ENCODE measurements around the gene TMEM52.
A peak's percentile ranks its signal among the peaks of the same experiment; 100 is the strongest.
"Not testable (repeated sequence)": the region's sequence is repeated elsewhere in the genome, so short reads cannot be mapped to it uniquely, and the experiment has no call there.

Gene TMEM52

DNA sequence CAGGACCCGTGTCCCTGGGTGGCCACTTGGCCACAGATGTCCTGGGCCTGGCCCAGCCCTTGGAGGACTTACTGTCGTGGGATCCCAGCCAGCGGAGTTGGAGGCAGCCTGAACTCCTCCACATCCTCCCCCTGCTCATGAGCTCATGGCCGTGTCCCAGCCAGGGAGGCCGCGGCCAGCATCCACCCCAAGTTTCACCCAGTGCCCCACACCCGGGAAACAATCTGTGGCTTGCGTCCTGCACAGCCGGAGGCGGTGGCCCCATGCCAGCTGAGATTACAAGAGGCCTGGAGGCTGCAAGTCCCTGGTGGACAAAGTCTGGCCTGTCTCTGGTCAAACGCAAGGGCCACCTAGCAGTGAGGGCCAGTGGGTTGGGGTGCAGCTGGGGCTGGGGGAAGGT lies 27.5 kb upstream of the TMEM52 start:
- DNase-seq (ENCODE audit: low read depth), result peak; percentile 3

GRCh38 chr1:1945782-1946393 lies 26.8 kb upstream of the TMEM52 start:
- no peak for DNase-seq (ENCODE audit: low read depth)

- peak; percentile 36 for DNase-seq (ENCODE audit: low read depth)
Measured at GRCh38 chr1:1943834-1944570, 24.9 kb upstream of the TMEM52 start.

DNA sequence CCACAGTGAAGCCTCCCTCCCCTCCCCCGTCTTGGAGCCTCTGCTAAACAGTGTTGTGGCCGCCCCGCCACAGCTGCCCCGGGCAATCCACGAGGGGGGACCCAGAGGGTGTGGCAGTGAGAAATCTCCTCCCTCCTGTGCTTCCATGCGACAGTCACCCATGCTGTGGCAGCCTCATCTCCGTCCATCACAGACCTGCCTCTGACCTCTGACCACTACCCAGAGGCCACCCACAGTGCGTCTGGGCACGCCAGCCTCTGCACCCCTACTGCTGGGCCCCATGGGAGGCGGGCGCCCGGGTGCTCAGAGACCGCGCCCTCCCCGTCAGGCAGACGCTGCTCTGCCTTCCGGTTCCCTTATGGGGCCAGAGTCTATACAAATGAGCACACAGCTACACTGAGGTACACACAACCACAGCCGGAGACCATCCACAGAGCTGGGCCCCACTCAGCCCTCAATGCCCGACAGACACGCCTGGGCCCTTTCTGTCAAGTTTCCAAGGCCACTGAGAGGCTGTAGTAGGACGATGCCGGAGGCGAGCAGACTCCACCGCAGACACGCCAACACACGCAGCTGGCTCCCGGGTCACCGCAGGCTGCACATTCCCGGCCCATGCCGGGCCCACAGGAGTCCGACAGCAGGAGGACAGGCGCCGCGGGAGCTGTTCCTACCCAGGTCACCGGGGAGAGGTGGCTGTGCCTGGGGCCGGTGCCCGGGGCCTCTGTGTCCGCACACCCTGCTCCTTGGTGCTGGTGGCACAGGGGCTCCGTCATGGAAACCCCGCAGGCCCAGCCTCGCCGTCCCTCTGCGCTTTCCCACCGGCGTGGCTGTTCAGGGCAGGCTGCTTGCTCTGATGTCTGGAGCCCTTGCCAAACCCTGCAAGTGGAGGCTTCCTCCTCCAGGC lies 23.9 kb upstream of the TMEM52 start:
- DNase-seq (ENCODE audit: low read depth), result no peak

DNA sequence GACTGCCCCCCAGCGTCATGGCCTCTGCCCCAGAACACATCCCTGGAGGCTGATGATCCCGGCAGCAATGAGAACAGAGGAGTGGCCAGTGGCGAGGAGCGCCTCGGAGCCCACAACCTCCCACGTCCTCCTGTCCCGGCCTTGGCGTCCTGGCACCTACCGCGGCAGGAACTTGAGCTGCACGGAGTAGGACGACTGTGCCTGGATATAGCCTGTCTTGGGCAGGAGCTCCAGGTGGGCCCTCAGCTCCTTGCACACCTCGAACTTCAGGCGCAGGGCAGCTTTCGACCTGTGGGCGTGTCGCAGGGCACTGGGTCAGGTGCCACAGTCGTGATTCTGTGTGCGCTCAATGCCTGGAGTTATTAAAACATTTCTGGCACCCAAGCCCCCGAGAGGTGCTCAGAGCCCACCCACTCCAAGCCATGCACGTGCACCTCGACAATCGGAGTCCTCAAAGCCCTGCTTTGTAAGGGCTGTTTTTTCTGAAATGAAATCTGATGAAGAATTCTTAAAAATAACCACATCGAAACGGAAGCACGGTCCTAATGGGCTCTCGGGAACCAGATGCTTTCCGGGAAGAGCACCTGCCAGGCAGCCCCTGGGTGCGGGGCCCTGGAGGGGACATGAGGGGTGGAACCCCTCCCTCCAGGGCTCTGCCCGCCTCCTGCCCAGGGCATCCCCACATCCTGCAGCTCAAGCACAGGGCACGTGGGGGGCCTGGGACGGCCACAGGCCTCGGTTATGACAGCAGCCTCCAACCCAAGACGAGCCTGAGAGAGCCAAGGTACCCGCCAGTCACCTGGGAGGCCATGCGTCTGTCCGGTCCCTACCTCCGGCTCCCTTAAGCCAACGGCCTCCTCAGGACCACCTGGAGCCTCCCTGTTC lies 23.0 kb upstream of the TMEM52 start:
- DNase-seq (ENCODE audit: low read depth), result no peak

GRCh38 chr1:1941211-1941841 lies 22.2 kb upstream of the TMEM52 start:
- DNase-seq (ENCODE audit: low read depth), result no peak

DNA sequence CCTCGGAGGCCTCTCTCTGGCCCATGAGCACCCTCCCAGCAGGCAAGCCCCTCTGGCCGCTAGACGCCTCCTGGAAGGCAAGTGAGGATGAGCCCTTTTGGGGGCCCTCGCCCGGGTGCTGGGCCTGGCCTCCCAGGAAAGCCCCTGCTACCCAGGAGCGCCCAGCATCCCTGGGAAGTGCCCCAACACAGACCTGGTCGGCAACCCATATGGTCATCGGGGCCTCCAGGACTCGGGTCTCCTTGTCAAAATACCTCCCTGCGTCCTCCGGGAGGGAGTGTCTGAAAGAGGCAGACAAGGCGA lies 21.0 kb upstream of the TMEM52 start:
- DNase-seq (ENCODE audit: low read depth), result no peak

GRCh38 chr1:1939296-1940122 lies 20.4 kb upstream of the TMEM52 start:
- DNase-seq (ENCODE audit: low read depth), result no peak

DNA sequence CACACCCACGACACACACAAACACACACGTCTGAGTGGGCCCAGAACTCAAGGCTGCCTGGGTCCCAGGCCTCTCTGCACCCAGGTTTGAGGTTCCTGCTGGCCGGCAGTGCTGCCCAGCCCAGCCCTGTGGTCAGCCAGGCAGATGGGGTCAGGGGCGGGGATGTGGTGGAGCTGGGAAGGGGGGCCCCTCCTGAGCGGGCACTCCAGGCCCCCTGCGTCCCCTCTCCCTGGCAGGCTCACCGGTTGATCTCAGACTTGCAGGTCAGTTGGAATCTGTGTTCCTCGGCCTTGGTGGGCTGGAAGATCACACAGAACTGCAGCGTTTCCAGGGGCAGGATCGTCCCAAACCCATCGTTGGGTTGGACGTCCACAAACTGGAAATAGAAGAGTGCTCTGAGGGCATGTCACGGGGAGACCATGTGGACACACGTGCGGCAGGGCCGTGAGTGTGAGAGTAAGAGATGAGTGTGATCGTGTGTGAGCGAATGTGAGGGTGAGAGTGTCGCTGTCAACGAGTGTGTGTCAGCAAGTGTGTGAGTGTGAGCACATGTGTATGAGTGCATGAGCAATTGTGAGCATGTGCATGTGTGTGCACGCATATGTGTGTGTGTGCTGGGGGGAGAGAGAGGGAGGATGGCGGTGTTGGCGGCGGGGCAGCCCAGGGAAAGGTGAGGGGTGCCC lies 19.7 kb upstream of the TMEM52 start:
- DNase-seq (ENCODE audit: low read depth), result no peak

DNA sequence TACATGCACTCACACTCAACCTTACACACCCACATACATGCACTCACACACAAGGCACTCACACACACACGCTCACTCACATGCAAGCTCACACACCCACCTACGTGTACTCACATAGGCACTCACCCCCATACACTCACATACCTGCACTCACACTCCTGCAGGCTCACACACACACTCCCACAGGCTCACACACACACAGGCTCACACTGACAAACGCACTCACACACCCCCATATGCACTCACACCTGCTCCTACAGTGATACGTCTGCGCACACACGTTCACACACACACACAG lies 19.1 kb upstream of the TMEM52 start:
- no peak for DNase-seq (ENCODE audit: low read depth)

DNA sequence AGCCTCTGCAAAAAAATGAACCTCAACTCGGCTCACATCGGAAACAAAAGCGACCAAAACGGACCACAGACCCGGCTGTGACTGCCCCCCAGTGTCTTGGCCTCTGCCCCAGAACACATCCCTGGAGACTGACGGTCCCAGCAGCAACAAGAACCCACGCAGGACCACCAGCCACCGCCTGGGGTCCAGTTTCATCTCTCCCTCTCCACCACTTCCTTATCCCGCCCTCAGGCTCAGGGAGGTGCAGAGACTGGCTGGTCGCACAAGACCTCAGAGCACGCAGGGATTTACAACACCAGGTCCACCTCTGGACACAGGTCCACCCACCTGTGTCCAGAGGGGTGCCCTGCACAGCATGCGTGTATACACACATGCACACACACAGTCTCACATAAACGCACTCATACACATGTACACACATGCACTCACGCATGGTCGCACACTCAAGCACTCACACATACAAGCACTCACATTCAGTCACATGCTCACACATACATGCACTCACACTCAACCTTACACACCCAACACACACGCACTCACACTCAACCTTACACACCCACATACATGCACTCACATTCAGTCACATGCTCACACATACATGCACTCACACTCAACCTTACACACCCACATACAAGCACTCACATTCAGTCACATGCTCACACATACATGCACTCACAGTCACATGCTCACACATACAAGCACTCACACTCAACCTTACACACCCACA lies 18.6 kb upstream of the TMEM52 start:
- no peak for DNase-seq (ENCODE audit: low read depth)

GRCh38 chr1:1937061-1937460 lies 18.0 kb upstream of the TMEM52 start:
- DNase-seq (ENCODE audit: low read depth), result no peak

GRCh38 chr1:1934848-1935247 lies 15.8 kb upstream of the TMEM52 start:
- not testable (repeated sequence) for DNase-seq (ENCODE audit: low read depth)

DNA sequence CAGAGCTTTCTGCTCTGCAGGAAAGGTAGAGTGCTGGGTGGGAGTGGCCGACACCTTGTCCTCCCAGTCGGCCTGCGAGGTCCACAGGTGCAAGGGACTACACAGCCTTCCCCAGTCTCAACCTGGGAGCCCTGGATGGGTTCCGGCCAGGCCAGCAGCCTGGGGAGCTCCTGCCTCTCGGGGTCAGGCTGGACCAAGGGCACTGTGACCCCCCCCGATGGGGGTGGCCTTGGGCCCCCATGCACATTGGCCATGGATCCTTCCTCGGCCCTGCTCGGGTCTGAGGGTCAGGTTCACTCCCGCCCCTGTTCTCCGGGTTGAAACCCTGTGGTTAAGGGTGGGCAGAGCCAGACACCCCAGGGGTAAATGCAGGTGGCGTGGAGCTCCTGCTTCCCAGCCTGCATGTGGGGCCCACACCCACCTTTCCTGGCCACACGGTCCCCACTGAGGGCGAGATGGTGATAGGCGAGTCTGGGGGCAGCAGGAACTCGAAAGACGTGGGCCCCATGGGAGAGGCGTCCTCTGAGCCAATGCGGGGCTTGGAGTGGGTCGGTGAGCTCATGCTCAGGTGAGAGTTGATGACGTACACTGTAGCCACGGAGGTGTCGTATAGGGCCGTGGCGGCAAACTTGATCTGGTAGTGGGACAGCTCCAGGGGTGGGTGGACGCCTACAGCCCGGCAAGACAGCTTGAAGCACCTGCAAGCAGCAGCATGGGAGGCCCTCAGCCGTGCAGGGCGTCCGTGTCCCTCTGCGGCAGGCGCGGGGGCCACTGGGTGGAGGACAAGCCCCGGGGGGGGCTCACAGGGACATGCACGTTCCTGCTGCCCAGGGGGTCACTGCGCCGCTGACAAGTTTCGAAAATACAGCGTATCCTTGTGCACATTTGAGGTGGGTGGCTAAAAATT lies 10.8 kb upstream of the TMEM52 start:
- DNase-seq (ENCODE audit: low read depth), result no peak

GRCh38 chr1:1929102-1929638 lies 10.1 kb upstream of the TMEM52 start:
- no peak for DNase-seq (ENCODE audit: low read depth)

DNA sequence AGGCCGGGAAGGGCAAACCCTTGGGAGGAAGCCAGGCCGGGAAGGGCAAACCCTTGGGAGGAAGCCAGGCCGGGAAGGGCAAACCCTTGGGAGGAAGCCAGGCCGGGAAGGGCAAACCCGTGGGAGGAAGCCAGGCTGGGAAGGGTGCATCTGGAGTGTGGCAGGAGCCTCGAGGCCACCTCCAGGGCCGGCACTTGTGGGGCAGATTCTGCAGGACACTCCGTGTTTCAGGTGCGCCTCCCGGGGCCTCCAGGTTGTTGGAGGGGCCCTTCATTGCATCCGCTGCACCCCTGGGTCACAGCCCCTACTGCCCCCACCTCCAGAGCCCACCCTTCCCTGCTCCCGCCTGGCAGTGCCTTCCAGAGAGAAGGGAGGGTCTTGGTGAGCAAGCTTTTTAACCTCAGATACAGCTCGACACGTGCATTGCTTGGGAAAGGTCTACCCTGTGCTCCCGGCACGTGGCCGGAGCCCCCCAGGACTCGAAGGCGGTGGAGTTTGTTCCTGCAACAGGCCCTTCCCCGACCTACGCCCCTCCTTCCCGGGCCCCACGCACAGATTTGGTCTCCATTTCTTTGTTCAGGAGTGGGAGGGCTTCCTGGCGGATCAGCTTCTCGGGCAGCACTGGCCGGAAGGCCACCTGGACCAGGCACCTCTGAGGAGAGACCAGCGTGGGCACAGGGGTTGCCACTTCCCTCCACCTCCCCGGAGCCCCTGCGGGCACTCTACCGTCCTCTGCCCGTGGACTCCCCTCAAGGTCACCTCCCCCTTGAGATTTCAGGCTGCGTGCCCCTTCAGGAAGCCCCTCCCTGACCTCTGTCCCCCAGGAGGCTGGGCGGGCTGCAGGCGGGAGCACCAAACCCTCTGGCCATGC lies 9.4 kb upstream of the TMEM52 start:
- DNase-seq (ENCODE audit: low read depth), result no peak

GRCh38 chr1:1927751-1928150 lies 8.7 kb upstream of the TMEM52 start:
- DNase-seq (ENCODE audit: low read depth), result no peak

All from EH (cell line).